GM21515 (cell line): ENCODE data around the gene FCRL4.

Source experiments
- ATAC-seq: cut with Tn5 transposase; IDR thresholded peaks from one replicate; pipeline ENCODE4 v1.9.1; 2021; ENCODE audit not compliant: unreplicated experiment

FCRL4 gene

GRCh38 chr1:157597959-157598667, at the start of gene FCRL4:
TSS of gene FCRL4 (minus strand) at chr1:157598085. CDS start at chr1:157597944, 141 bp downstream.
- ATAC-seq = peak; percentile 51

DNA sequence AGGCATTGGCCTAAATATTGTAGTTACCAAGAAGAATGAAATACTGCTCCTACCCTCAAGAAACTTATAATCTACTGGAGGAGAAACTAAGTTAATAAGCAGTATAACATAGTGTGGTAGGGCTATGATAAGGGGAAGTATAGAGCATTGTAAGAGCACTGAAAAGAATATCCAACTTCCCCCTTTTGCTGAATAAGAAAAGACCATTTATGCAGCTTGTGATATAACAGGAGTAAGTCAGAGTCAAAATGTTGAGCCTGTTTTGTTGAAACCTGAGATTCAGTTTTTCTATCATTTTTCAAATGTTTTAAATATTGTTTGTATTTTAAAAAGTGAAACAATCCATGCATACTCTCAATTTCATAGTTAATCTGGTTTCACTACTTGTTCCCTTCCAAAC, 48.3 kb upstream of the FCRL4 start:
- ATAC-seq = no peak

- no peak for ATAC-seq
These were observed 43.3 kb upstream of the FCRL4 start for GRCh38 chr1:157641177-157641576.

DNA sequence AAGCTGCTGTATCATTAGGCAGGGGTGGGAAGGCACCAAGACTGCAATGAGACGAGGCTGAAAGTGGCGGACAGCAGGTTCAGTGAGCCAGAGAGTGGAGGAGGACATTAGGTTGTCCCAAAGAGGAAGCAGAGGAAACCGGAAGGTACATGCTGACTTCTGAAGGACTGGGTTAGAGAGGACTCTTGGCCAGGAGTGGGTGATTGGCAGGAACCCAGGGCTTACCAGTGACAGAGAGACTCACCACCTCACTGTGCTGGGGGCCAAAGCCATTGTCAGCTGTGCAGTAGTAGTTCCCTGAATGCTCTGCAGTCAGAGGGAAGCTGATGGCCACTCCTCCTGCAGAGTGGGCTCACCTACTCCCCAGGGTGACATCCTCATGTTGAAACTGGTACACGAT, 41.9 kb upstream of the FCRL4 start:
- ATAC-seq = no peak

GRCh38 chr1:157628773-157629172, 30.9 kb upstream of the FCRL4 start:
- no peak for ATAC-seq

DNA sequence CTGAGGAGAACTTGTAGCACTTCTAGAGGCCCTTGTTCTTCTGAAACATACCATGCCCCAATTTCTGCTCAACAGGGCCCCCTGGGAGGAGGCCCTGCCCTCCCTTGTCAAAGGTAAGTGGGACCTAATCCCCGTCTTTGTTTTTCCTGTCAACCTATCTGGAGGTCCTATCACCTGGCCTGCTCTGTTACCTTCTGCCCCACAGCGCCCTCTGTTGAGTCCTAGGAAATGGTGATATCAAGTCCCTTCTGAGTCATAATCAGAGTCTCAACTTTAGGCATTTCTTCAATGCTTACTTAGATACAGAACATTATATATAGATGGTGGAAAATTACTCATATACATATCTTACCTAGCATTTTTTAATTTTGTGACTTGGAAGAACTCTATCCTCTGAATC, 28.2 kb upstream of the FCRL4 start:
- no peak for ATAC-seq

GRCh38 chr1:157624471-157624870, 26.6 kb upstream of the FCRL4 start:
- no peak for ATAC-seq

DNA sequence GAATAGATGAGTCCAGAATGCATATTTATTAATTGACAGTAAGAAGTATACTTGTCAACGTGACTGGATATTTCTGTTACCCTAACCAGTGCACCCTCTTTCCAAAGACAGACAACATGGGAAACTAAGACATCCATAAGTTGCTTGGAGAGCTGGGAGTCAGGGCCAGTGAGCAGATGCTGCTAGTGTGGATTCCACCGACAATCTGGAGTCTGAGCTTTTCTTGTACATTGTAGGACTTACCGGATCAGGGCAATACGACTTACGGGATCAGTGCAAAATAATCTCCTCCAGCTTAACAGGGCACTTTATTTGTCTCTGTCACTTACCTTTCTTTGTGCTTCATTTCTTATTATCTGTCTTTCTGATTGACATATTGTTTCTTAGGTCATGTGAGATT, 24.6 kb upstream of the FCRL4 start:
- no peak for ATAC-seq

DNA sequence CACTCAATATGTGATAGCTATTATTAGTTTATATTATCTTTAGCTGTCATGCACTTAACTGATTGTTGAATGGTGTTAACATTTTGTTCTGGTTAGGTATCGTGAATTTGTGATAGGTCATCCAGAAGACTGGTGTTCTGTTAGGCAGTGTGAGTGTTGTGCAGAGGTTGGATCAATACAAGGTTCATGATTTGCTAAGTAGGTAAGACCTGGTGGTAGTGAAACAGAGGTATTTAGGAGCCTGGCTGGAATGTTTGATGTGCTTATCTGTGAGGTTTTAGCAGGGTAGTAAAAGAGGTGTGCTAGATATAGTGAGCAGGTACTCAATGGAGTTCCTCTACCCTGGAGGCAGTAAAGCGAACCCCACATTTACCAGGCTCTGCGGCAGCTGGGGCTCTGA, 20.3 kb upstream of the FCRL4 start:
- ATAC-seq = no peak

- ATAC-seq = no peak
These were observed 2.4 kb upstream of the FCRL4 start for GRCh38 chr1:157600236-157600635.

DNA sequence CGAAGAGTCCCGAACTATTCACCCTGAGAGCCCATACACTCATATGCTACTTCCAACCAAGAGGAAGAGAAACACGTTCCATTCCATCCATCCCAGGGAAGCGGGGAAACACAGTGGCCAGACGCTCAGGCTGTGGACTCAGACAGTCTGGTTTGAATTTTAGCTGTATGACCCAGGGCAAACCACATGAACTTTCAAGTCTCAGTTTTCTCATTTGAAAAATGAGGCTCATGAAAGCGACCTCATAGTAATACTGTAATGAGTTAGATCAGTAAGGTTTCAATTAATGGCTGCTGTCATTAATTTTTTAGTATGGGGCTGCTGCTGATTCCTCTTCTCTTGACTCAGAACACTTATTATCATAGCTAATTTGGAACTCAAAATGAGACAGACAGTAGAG, 1.5 kb downstream of the FCRL4 start:
- ATAC-seq = peak; percentile 47

GRCh38 chr1:157595356-157595755, 2.5 kb downstream of the FCRL4 start:
- ATAC-seq = peak; percentile 68

- ATAC-seq = no peak
These were observed 11.9 kb downstream of the FCRL4 start for GRCh38 chr1:157585984-157586383.

- ATAC-seq = no peak
These were observed 13.4 kb downstream of the FCRL4 start for GRCh38 chr1:157584503-157584902.

DNA sequence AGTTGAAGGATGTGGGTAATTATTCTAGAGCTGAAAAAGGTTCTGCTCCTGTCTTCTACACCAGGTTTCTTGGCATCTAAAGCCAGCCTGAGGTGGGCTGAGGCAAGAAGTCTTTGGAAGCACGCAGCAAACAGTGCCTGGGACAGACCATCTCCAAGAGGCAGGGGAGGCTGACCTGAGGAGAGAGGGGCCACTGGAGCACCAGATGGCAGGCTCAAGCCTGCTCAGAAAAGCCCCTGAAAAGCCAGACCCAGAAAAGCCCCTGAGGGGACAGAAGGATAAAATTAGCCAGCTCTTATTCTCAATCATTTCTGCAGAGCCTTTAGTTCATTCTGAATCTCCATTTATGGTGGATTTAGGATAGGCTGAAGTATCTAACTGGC, 17.1 kb downstream of the FCRL4 start:
- no peak for ATAC-seq

GRCh38 chr1:157580179-157580827, 17.6 kb downstream of the FCRL4 start:
- ATAC-seq = no peak

GRCh38 chr1:157577420-157577819, 20.5 kb downstream of the FCRL4 start:
- ATAC-seq = no peak

DNA sequence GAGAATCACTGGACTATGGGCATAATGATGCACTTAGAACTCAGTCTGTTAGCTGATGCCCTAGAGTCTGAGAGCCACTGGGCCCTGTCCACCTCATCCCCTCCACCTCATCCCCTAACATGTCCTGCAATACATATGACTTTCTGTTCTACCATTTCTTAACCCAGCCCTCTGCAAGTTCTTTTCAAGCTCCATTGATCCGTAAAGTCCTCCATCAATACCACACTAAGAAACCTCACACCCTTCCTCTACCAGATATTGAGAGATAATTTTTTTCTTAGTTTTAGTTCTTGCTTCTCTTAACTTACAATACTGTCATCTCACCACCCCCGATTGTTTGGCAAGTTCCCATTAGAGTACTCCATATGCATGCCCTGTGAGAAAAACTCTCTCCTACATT, 22.1 kb downstream of the FCRL4 start:
- peak; percentile 63 for ATAC-seq

DNA sequence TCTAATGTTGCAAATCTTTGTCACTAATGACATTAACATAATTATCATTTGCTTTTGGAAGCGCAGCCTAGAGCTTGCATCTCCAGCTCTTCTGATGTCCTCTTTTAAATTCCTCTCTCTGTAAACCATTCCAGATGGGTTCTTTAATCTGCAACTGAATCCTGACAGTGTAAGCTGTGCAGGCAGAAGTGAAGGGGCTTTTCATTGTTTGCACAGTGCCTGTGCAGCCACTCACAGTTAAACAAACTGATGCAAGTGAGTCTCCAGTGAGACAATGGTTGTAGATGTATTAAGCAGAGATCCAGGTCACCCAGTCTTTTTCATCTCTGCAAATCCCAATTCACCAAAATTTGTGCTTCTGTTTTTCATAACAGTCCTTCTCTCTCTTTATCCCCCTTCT, 23.0 kb downstream of the FCRL4 start:
- ATAC-seq = no peak

DNA sequence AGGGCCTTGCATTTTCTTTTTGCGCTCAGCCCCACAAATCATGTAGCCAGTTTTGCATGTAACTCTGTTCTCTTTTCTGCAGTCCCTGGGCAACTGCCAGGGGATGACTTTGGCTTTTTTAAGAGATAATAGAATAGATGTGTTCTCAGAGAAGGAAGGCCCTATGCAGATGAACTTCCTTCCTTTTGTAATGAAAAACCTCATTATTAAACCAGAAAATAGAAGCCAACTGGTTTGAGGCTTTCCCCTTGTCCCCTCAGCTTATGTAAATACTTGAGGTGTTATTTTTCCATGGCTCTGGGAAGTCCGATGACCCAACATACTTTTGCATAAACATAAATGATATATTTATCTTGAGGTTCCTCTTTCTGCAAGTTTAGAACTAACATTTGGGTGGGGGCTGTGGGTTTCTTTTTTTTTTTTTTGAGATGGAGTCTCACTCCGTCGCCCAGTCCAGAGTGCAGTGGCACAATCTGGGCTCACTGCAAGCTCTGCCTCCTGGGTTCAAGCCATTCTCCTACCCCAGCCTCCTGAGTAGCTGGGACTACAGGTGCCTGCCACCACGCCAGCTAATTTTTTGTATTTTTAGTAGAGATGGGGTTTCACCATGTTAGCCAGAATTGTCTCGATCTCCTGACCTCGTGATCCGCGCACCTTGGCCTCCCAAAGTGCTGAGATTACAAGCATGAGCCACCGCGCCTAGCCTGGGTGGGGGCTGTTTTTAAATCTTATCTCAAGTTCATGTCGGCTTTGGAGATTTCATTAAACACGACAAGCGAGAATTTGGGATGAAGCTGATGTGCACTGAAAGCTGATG, 31.2 kb downstream of the FCRL4 start:
- ATAC-seq = no peak

DNA sequence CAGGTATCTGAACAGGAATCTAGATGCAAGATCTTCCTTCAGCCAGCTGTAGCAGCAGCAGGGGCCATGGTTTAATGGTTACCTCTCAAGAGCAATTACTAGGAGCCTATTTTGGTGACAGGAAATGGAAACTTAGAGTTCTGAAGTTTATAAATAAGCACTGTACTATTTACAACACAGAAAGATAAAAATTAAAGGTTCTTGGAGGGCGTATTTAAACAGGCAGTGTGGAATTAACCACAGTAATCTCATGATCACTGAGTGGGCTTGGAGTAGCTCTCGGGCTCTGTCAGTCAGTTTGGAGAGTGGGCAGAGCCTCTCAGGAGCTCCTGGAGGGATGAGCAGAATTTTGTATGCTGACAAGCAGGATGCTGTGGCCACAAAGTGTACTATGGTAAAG, 35.4 kb downstream of the FCRL4 start:
- peak; percentile 68 for ATAC-seq

GRCh38 chr1:157558119-157558518, 39.8 kb downstream of the FCRL4 start:
- ATAC-seq = no peak
